A673 (cell line): ENCODE data around the gene EFR3B. TPM values are rescaled to one million over a fixed set of nuclear protein-coding genes. Genes with fewer than 3 reads are reported as not detected.
"Not testable (repeated sequence)": the region's sequence is repeated elsewhere in the genome, so short reads cannot be mapped to it uniquely, and the experiment has no call there.

Experiments
- BruUV-seq: library from RNA; stranded (reverse); fragments of 400-500 nt; replicated peaks from 2 replicates; lab custom pipeline; 2021; lab: Mats Ljungman, UMichigan
- CTCF ChIA-PET: fragments of 300-600 bp; sonication (Branson Sonifier 250); formaldehyde crosslinking; loops from one replicate; lab custom pipeline; 2022; ENCODE audit warnings: antibody characterized with exemption; lab: Charles Lee
- POLR2A ChIA-PET: fragments of 300-600 bp; sonication (Branson Sonifier 250); formaldehyde crosslinking; loops from one replicate; lab custom pipeline; 2022; ENCODE audit warnings: antibody characterized with exemption; ENCODE audit not compliant: low non-redundant PET; lab: Charles Lee
- DNase-seq: peaks from one replicate; pipeline ENCODE4 v3.0.0-alpha.2; 2015; ENCODE audit warnings: low spot score
- H3K27ac ChIP-seq: fragments of 200-600 bp; sonication (generic); 2 replicates; pipeline ENCODE4 v1.5.1; 2016; ENCODE audit warnings: mixed run types, low read depth, mild to moderate bottlenecking, mixed read lengths, antibody characterized with exemption, low read length; ENCODE audit not compliant: poor library complexity, severe bottlenecking
- H3K27me3 ChIP-seq: fragments of 200-600 bp; sonication (generic); replicated peaks from 2 replicates; pipeline ENCODE4 v1.6.1; 2017; ENCODE audit warnings: mixed run types, low read depth, mild to moderate bottlenecking, mixed read lengths, antibody characterized with exemption, low read length; ENCODE audit not compliant: insufficient read depth, poor library complexity
- H3K36me3 ChIP-seq: fragments of 200-600 bp; sonication (generic); 2 replicates; pipeline ENCODE4 v1.6.1; 2016; ENCODE audit warnings: mixed run types, mild to moderate bottlenecking, mixed read lengths, antibody characterized with exemption, low read length; ENCODE audit not compliant: insufficient read depth, poor library complexity, severe bottlenecking
- H3K4me1 ChIP-seq: fragments of 200-600 bp; sonication (generic); 2 replicates; pipeline ENCODE4 v1.6.1; 2017; ENCODE audit warnings: mixed run types, mild to moderate bottlenecking, mixed read lengths, antibody characterized with exemption, low read length; ENCODE audit not compliant: insufficient read depth, poor library complexity, severe bottlenecking
- H3K4me3 ChIP-seq: fragments of 200-600 bp; sonication (generic); 2 replicates; pipeline ENCODE4 v1.5.1; 2016; ENCODE audit warnings: low read depth, mixed run types, mild to moderate bottlenecking, mixed read lengths, low read length; ENCODE audit not compliant: poor library complexity, severe bottlenecking
- H3K9me3 ChIP-seq: fragments of 200-600 bp; sonication (generic); 2 replicates; pipeline ENCODE4 v1.6.1; 2016; ENCODE audit warnings: mixed run types, low read depth, mild to moderate bottlenecking, mixed read lengths, antibody characterized with exemption, low read length; ENCODE audit not compliant: poor library complexity, severe bottlenecking
- CTCF ChIP-seq: fragments of 300-800, 200-600 bp; sonication (generic); conservative IDR thresholded peaks from 2 replicates; pipeline ENCODE4 v1.5.1; 2017; ENCODE audit warnings: low read depth, mild to moderate bottlenecking, antibody characterized with exemption, low read length, moderate library complexity, mixed read lengths
- EZH2 ChIP-seq: fragments of 200-600 bp; sonication (generic); IDR thresholded peaks from 2 replicates; pipeline ENCODE4 v1.6.1; 2017; ENCODE audit warnings: borderline replicate concordance, low read depth, mild to moderate bottlenecking, mixed read lengths, antibody characterized with exemption, low read length; ENCODE audit not compliant: poor library complexity, severe bottlenecking
- intact Hi-C: fragments of 100-400 bp; cut with micrococcal nuclease; formaldehyde crosslinking; loops from one replicate; pipeline ENCODE4 v1.10.0; 2022; ENCODE audit not compliant: unreplicated experiment
- total RNA-seq: library from RNA; stranded (reverse); gene quantifications from 2 replicates; pipeline ENCODE4 v1.2.3, GENCODE V29; 2021

The EFR3B gene
- total RNA-seq, 1 experiment from 2014 or later, result 1.0 TPM

GRCh38 chr2:25145803-25146202 is 103.9 kb downstream of the EFR3B start:
- Histone ChIP-seq H3K27me3 (no peaks in the 10 kb centered on the region), H3K4me1 (no peaks in the 10 kb centered on the region), H3K36me3 (no peaks in the 10 kb centered on the region), H3K27ac (no peak overlapping the region), H3K9me3 (no peaks in the 10 kb centered on the region), H3K4me3 (no peak overlapping the region)
- intact Hi-C loops, result no loop called here
- TF ChIP-seq CTCF (no peak), EZH2 (no peak)
- DNase-seq, result no peak
- CTCF ChIA-PET, result no interaction called here
- BruUV-seq, result no TSS peak
- POLR2A ChIA-PET, result no interaction called here

- ChIA-PET POLR2A (no interaction called here), CTCF (interaction anchor here (0.9 kb wide), 1 partner anchor 171 kb away, joined by 3 read pairs; no protein-coding TSS in a partner anchor)
These were observed 105.0 kb downstream of the EFR3B start for GRCh38 chr2:25146896-25147295.

GRCh38 chr2:25149646-25150045 is 107.8 kb downstream of the EFR3B start:
- H3K27ac ChIP-seq, result no peak overlapping the region
- CTCF ChIA-PET, result no interaction called here
- POLR2A ChIA-PET, result no interaction called here
- no peaks in the 10 kb centered on the region for H3K4me1 ChIP-seq
- H3K9me3 ChIP-seq, result no peaks in the 10 kb centered on the region
- H3K27me3 ChIP-seq, result no peaks in the 10 kb centered on the region
- no peak overlapping the region for H3K4me3 ChIP-seq
- DNase-seq, result no peak
- BruUV-seq, result no TSS peak
- TF ChIP-seq EZH2, result no peak
- no peak for TF ChIP-seq CTCF
- intact Hi-C loops, result no loop called here
- no peaks in the 10 kb centered on the region for H3K36me3 ChIP-seq

More at GRCh38 chr2:25146896-25147295, 105.0 kb downstream of the EFR3B start:
- no TSS peak for BruUV-seq
- Histone ChIP-seq H3K27ac (no peak overlapping the region), H3K9me3 (no peaks in the 10 kb centered on the region), H3K4me1 (no peaks in the 10 kb centered on the region), H3K4me3 (no peak overlapping the region), H3K36me3 (no peaks in the 10 kb centered on the region), H3K27me3 (no peaks in the 10 kb centered on the region)
- TF ChIP-seq EZH2 (no peak), CTCF (no peak)
- intact Hi-C loops, result no loop called here
- no peak for DNase-seq

- H3K36me3 ChIP-seq, H3K4me3 ChIP-seq, H3K9me3 ChIP-seq, H3K4me1 ChIP-seq, H3K27me3 ChIP-seq, H3K27ac ChIP-seq, DNase-seq, POLR2A ChIA-PET, CTCF ChIA-PET, BruUV-seq, intact Hi-C loops: not testable (repeated sequence)
These were observed 109.1 kb downstream of the EFR3B start for GRCh38 chr2:25150993-25151392.
